ENCODE measurements around the gene HSD17B1.

DNA sequence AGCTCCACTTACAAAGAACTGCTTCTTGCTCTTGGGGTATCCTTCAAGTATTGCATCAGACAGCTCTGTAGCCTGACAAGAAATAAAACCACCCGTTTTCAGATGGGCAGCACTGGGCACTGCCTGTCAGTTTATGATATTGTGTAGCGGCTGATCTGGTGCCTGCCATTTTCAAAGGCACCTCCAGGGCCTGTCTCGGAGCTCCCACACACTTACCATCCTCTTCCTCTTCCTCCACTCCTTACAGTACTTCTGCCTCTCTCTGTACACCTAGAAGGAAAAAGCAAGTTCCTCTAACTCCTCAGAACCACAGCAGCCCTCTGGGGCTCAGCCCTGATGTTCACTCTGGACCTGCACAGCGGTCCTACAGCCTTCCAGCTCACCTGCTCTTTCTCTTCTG lies 20.4 kb downstream of the HSD17B1 start:
- TF ChIP-seq CTCF (IDR thresholded peaks at IDR 0.05; ENCODE audit: low read length) = no peak
- no peak for TF ChIP-seq EZH2 (optimal IDR thresholded peaks at IDR 0.05; ENCODE audit: low read depth, low read length)
- no peak for TF ChIP-seq EZH2phosphoT487 (IDR thresholded peaks at IDR 0.05; ENCODE audit: low read length)
